Body of pancreas (tissue), 4 donors: ENCODE data around the gene ALPP. TPM values are rescaled to one million over a fixed set of nuclear protein-coding genes. Genes with fewer than 3 reads are reported as not detected.
"Not testable (repeated sequence)": the region's sequence is repeated elsewhere in the genome, so short reads cannot be mapped to it uniquely, and the experiment has no call there.

Experiments
- ATAC-seq: fragments of 150-250 bp; one replicate; pipeline ENCODE4 v1.9.1; 2016
- DNase-seq, 4 donors: peaks; one replicate each; pipeline ENCODE4 v3.0.0-alpha.2; 2019
- H3K27ac ChIP-seq, 4 donors: fragments of 200-600 bp; sonication (generic); 1 replicate in 3 of 4; 2 replicates in 1 of 4; pipeline versions ENCODE4 v1.5.1 to v1.6.1; 2016 to 2019; ENCODE audit warnings: mild to moderate bottlenecking in 1 of 4, mixed read lengths in 1 of 4, moderate library complexity in 1 of 4
- H3K27me3 ChIP-seq, 2 donors: fragments of 200-600 bp; sonication (generic); one replicate each; pipeline ENCODE4 v1.6.0; 2016; ENCODE audit warnings: mild to moderate bottlenecking in 1 of 2
- H3K36me3 ChIP-seq, 2 donors: fragments of 200-600 bp; sonication (generic); replicated peaks in 1 of 2; 2 replicates each; pipeline ENCODE4 v1.5.1; 2016; ENCODE audit warnings: low read depth in 2 of 2; ENCODE audit not compliant: insufficient read depth in 1 of 2
- H3K4me1 ChIP-seq: fragments of 200-600 bp; sonication (generic); one replicate; pipeline ENCODE4 v1.6.0; 2016
- H3K4me3 ChIP-seq, 2 donors: fragments of 200-600 bp; sonication (generic); 1 replicate in 1 of 2; 2 replicates in 1 of 2; pipeline ENCODE4 v1.5.1; 2016 to 2019
- H3K9me3 ChIP-seq, 3 donors: fragments of 200-600 bp; sonication (generic); 1 replicate in 2 of 3; 2 replicates in 1 of 3; pipeline ENCODE4 v1.5.1; 2016
- POLR2A ChIP-seq, 3 donors: fragments of 450-650 bp; IDR thresholded peaks; one replicate each; pipeline ENCODE4 v1.6.1; 2016; ENCODE audit warnings: antibody characterized with exemption in 3 of 3, mild to moderate bottlenecking in 2 of 3
- WGBS, 2 donors: methylation state at CpG; one replicate each; pipeline ENCODE4 v1.1.5; 2017; 5-methylcytosine and 5-hydroxymethylcytosine counted together
- intact Hi-C: fragments of 100-400 bp; cut with DNase I; formaldehyde crosslinking; loops from one replicate; pipeline ENCODE4 v1.15.1; 2023
- total RNA-seq, 2 donors: library from RNA; depleted of rRNA; stranded (reverse); fragments of >200 nt; gene quantifications; one replicate each; pipeline ENCODE4 v1.1.0, GENCODE V29; 2016
- TF ChIP-seq, protein P1 (sequence below), 7 experiments: fragments of 450-650 bp in 4 of 7; fragments of 200-600 bp in 3 of 7; sonication (generic) in 3 of 7; IDR thresholded peaks; one replicate each; pipeline ENCODE4 v1.5.1; 2016 to 2019; ENCODE audit warnings: antibody characterized with exemption in 7 of 7

The ALPP gene
- total RNA-seq, 2 donors from 2014 or later, result 0.52 TPM; not detected in 1

DNA sequence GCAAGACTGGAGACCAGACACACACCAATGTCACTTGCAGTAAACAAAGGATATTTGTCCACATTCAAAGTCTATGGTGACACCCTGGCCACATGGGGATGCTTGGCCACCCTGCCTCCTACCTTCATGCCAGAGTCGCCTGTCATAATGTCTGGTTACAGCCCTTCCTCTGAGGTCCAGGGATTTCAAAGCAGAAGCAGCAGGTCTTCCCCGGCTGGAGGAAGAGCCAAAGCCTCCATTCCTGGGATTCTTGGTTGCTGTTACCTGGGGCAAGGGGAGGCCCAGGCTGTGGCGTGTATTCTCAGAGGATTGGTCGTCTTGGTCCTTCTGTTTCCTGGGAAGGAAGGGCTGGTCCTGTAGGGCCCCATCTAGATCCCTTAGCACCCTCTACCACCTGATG is 2.3 kb upstream of the ALPP start:
- H3K4me3 ChIP-seq, result no peak overlapping the region
- ATAC-seq (no peak), DNase-seq (no peak)
- H3K4me1 ChIP-seq, result no peaks in the 10 kb centered on the region
- H3K36me3 ChIP-seq, result no peaks in the 10 kb centered on the region
- H3K9me3 ChIP-seq, result no peaks in the 10 kb centered on the region
- 69 to 80% methylated on average over 1 to 4 of the region's 4 CpGs for WGBS, 2 donors
- H3K27me3 ChIP-seq, result no peaks in the 10 kb centered on the region
- no peak overlapping the region for H3K27ac ChIP-seq
- TF ChIP-seq POLR2A (IDR thresholded peaks at IDR 0.05), result no peak
- TF ChIP-seq, protein P1, sequence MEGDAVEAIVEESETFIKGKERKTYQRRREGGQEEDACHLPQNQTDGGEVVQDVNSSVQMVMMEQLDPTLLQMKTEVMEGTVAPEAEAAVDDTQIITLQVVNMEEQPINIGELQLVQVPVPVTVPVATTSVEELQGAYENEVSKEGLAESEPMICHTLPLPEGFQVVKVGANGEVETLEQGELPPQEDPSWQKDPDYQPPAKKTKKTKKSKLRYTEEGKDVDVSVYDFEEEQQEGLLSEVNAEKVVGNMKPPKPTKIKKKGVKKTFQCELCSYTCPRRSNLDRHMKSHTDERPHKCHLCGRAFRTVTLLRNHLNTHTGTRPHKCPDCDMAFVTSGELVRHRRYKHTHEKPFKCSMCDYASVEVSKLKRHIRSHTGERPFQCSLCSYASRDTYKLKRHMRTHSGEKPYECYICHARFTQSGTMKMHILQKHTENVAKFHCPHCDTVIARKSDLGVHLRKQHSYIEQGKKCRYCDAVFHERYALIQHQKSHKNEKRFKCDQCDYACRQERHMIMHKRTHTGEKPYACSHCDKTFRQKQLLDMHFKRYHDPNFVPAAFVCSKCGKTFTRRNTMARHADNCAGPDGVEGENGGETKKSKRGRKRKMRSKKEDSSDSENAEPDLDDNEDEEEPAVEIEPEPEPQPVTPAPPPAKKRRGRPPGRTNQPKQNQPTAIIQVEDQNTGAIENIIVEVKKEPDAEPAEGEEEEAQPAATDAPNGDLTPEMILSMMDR (IDR thresholded peaks at IDR 0.05), result no peak
- intact Hi-C loops, result no loop called here

DNA sequence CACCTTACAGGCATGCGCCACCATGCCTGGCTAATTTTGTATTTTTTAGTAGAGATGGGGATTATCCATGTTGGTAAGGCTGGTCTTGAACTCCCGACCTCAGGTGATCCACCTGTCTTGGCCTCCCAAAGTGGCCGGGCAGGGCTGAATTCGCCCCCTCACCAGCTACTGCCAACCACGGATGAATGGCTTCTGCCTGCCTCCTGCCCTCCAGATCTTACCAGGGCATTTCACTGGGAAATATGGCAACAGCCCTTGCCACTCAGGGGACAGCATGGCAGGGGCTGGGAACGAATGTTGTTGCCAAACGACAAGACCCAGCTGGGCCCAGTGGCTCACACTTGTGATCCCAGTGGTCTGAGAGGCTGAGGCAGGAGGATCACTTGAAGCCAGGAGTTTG is 1.8 kb upstream of the ALPP start:
- Histone ChIP-seq H3K36me3 (no peaks in the 10 kb centered on the region), H3K9me3 (no peaks in the 10 kb centered on the region), H3K27me3 (no peaks in the 10 kb centered on the region), H3K4me1 (no peaks in the 10 kb centered on the region), H3K4me3 (no peak overlapping the region), H3K27ac (no peak overlapping the region)
- intact Hi-C loops, result no loop called here
- WGBS, 2 donors, result 76% methylated on average over 4 to 7 of the region's 7 CpGs
- no peak for TF ChIP-seq POLR2A (IDR thresholded peaks at IDR 0.05)
- TF ChIP-seq, protein P1 (IDR thresholded peaks at IDR 0.05), result no peak
- ATAC-seq (no peak), DNase-seq (no peak)

DNA sequence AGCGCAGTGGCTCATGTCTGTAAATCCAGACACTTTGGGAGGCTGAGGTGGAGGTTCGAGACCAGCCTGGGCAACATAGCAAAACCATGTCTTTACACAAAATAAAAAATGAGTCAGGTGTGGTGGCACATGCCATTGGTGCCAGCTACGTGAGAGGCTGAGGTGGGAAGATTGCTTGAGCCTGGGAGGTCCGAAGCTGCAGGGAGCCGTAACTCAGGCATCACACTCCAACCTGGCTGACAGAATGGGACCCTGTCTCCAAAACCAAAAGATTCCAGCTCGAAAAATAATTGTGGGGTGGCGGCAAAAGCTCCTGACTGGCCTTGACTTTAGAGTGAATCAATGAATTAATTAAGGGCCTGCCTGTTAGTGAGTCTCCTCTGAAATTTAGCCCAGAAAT is 1.2 kb upstream of the ALPP start:
- Histone ChIP-seq H3K4me1 (no peaks in the 10 kb centered on the region), H3K9me3 (no peaks in the 10 kb centered on the region), H3K36me3 (no peaks in the 10 kb centered on the region), H3K27ac (no peak overlapping the region), H3K27me3 (no peaks in the 10 kb centered on the region), H3K4me3 (no peak overlapping the region)
- no peak for ATAC-seq
- TF ChIP-seq, protein P1 (IDR thresholded peaks at IDR 0.05), result no peak
- no peak for TF ChIP-seq POLR2A (IDR thresholded peaks at IDR 0.05)
- intact Hi-C loops, result no loop called here
- WGBS, 2 donors, result 82 to 87% methylated on average over 7 of the region's 7 CpGs
- DNase-seq, result no peak

DNA sequence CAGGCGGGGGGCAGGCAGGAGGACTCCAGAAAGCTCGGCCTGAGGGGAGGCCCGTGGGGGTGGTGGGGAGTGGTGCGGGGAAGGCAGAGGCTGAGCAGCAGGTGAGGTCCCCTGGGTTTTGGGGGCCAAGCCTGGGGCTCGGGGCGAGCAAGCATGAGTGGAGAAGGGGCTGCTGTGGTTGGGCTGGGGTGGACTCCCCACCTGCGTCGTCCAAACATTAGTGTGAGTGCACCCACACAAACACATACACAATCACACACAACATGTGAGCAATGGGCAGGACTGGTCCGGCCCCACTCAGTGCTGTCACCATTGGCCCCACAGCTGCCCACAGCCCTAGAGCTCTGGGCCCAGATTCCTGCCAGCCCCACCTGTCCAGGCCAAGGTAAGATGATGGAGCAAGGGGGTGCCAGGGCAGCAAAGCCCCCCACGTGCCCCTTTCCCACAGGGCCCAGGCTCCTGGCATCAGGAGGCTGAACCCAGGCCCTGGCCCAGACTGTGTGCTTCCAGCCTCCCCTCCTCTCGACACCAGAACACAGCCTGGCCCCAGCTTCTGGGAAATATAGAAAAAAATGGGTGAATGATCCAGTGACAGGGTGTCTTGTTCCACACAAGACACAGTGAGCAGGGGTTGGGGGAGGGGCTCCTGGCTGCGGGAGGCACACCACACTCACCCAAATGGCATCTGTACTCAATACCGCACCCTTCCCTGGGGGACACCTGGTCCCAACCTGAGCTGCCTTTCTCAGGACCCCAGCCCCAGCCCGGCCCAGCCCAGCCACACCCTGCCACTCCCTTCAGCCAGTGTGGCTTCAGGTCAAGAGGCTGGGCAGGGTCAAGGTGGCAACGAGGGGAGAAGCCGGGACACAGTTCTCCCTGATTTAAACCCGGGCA is 463 bp upstream of the ALPP start:
- no peaks in the 10 kb centered on the region for H3K27me3 ChIP-seq
- 73 to 80% methylated on average over 9 to 17 of the region's 17 CpGs for WGBS, 2 donors
- no peak for DNase-seq
- TF ChIP-seq POLR2A (IDR thresholded peaks at IDR 0.05), result no peak
- TF ChIP-seq, protein P1 (IDR thresholded peaks at IDR 0.05), result no peak
- intact Hi-C loops, result no loop called here
- H3K27ac ChIP-seq, result no peak overlapping the region
- H3K9me3 ChIP-seq, result no peaks in the 10 kb centered on the region
- no peak overlapping the region for H3K4me3 ChIP-seq
- ATAC-seq, result no peak
- no peaks in the 10 kb centered on the region for H3K4me1 ChIP-seq
- H3K36me3 ChIP-seq, result no peaks in the 10 kb centered on the region

DNA sequence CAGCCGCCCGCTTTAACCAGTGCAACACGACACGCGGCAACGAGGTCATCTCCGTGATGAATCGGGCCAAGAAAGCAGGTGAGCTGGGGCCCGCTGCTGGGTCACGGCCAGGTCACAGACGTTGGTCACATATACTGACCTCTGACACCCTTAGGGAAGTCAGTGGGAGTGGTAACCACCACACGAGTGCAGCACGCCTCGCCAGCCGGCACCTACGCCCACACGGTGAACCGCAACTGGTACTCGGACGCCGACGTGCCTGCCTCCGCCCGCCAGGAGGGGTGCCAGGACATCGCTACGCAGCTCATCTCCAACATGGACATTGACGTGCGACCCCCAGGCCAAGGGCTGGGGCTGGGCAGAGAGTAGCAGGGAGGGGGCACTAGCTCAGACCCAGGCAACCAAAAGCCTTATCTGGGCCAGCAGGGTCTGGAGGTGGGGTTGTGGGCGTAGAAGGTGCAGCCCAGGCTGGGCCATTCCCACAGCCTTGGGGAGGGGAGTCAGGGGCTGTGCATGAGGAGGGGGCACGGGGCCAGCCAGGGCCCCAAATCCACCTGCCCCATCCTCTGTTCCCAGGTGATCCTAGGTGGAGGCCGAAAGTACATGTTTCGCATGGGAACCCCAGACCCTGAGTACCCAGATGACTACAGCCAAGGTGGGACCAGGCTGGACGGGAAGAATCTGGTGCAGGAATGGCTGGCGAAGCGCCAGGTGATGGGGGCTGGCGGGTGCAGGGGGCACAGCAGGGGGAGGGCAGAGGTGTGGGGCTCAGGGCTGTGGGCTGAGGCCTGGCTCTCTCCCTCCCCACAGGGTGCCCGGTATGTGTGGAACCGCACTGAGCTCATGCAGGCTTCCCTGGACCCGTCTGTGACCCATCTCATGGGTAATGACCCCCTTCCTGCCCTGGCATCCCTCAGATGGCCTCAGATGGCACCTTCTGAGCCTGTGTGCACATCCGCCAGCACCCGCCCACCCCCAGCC is 1.3 kb downstream of the ALPP start:
- DNase-seq, ATAC-seq, intact Hi-C loops, H3K4me3 ChIP-seq, H3K4me1 ChIP-seq, H3K27ac ChIP-seq, H3K36me3 ChIP-seq, H3K9me3 ChIP-seq, H3K27me3 ChIP-seq: not testable (repeated sequence)
- WGBS, 2 donors, result 77 to 82% methylated on average over 12 to 26 of the region's 41 CpGs

DNA sequence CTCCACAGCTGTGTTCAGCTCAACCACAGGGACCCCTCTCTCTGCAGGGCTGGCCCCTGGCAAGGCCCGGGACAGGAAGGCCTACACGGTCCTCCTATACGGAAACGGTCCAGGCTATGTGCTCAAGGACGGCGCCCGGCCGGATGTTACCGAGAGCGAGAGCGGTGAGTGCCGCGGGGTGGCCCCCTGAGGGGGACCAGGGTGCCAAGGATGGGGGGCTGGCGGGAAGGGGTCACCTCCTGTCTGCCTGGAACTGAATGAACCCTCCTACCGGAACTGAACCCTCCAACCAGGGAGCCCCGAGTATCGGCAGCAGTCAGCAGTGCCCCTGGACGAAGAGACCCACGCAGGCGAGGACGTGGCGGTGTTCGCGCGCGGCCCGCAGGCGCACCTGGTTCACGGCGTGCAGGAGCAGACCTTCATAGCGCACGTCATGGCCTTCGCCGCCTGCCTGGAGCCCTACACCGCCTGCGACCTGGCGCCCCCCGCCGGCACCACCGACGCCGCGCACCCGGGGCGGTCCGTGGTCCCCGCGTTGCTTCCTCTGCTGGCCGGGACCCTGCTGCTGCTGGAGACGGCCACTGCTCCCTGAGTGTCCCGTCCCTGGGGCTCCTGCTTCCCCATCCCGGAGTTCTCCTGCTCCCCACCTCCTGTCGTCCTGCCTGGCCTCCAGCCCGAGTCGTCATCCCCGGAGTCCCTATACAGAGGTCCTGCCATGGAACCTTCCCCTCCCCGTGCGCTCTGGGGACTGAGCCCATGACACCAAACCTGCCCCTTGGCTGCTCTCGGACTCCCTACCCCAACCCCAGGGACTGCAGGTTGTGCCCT is 2.9 kb downstream of the ALPP start:
- H3K9me3 ChIP-seq, ATAC-seq, H3K4me1 ChIP-seq, intact Hi-C loops, H3K4me3 ChIP-seq, H3K27me3 ChIP-seq, DNase-seq, H3K36me3 ChIP-seq, H3K27ac ChIP-seq: not testable (repeated sequence)
- WGBS, 2 donors, result 19% methylated on average over 55 of the region's 59 CpGs; no CpG with 5 or more reads in 1 of the 2 donors
